IMR-90 (cell line): ENCODE results near the gene C14orf119. TPM values are rescaled to one million over a fixed set of nuclear protein-coding genes. Genes with fewer than 3 reads are reported as not detected.

ENCODE experiments used
- ATAC-seq: fragments of 200-7000 bp; cut with Tn5 transposase; 2 replicates; pipeline ENCODE4 v1.9.1; 2020; ENCODE audit warnings: low read depth, mild to moderate bottlenecking, moderate library complexity
- BruUV-seq: library from RNA; stranded (reverse); fragments of 400-500 nt; replicated peaks from 2 replicates; lab custom pipeline; 2021; lab: Mats Ljungman, UMichigan
- CTCF ChIA-PET: fragments of 300-600 bp; formaldehyde crosslinking; extraction: SDS; loops from one replicate; lab custom pipeline; 2021; ENCODE audit warnings: antibody characterized with exemption; lab: Yijun Ruan, JAX
- POLR2A ChIA-PET: fragments of 300-600 bp; sonication (Branson Sonifier 250); formaldehyde crosslinking; loops from one replicate; lab custom pipeline; 2022; ENCODE audit warnings: antibody characterized with exemption; ENCODE audit not compliant: unreplicated experiment; lab: Charles Lee
- DNase-seq: peaks from one replicate; pipeline ENCODE4 v3.0.0; 2013
- H2AFZ ChIP-seq: replicated peaks from 2 replicates; pipeline ENCODE3; 2013; ENCODE audit warnings: low read length, mild to moderate bottlenecking; ENCODE audit not compliant: poor library complexity
- H2AK5ac ChIP-seq: 2 replicates; pipeline ENCODE4 v1.6.1; 2013; ENCODE audit warnings: low read depth, low read length, inconsistent platforms
- H2AK9ac ChIP-seq: replicated peaks from 2 replicates; pipeline ENCODE3; 2013; ENCODE audit warnings: mild to moderate bottlenecking, low read depth, low read length, moderate library complexity; ENCODE audit not compliant: poor library complexity
- H2BK120ac ChIP-seq: 2 replicates; pipeline ENCODE4 v1.6.1; 2013; ENCODE audit warnings: low read depth, low read length, inconsistent platforms
- H2BK15ac ChIP-seq: 3 replicates; pipeline ENCODE4 v1.6.1; 2013; ENCODE audit warnings: low read depth, low read length, inconsistent platforms
- H2BK20ac ChIP-seq: 2 replicates; pipeline ENCODE4 v1.6.1; 2013; ENCODE audit warnings: low read depth, mild to moderate bottlenecking, inconsistent platforms, low read length, moderate library complexity
- H2BK5ac ChIP-seq: 2 replicates; pipeline ENCODE4 v1.6.1; 2013; ENCODE audit warnings: mild to moderate bottlenecking, low read depth, low read length, inconsistent platforms; ENCODE audit not compliant: poor library complexity, severe bottlenecking
- H3K14ac ChIP-seq: replicated peaks from 2 replicates; pipeline ENCODE4 v1.6.1; 2013; ENCODE audit warnings: low read depth, low read length, inconsistent platforms
- H3K18ac ChIP-seq: 2 replicates; pipeline ENCODE4 v1.6.1; 2013; ENCODE audit warnings: low read depth, low read length, control low read depth
- H3K23ac ChIP-seq: 2 replicates; pipeline ENCODE4 v1.6.1; 2013; ENCODE audit warnings: low read depth, low read length, inconsistent platforms
- H3K27ac ChIP-seq: 2 replicates; pipeline ENCODE4 v1.5.1; 2013; ENCODE audit warnings: mild to moderate bottlenecking, control low read depth, low read length; ENCODE audit not compliant: insufficient read depth
- H3K27me3 ChIP-seq: 2 replicates; pipeline ENCODE4 v1.6.1; 2013; ENCODE audit warnings: low read length; ENCODE audit not compliant: control insufficient read depth, insufficient read depth
- H3K36me3 ChIP-seq: 2 replicates; pipeline ENCODE4 v1.6.1; 2013; ENCODE audit warnings: low read length, mixed read lengths; ENCODE audit not compliant: control insufficient read depth, insufficient read depth
- H3K4ac ChIP-seq: 2 replicates; pipeline ENCODE4 v1.6.1; 2013; ENCODE audit warnings: low read depth, low read length, inconsistent platforms
- H3K4me1 ChIP-seq: 2 replicates; pipeline ENCODE4 v1.6.1; 2013; ENCODE audit warnings: low read length, mixed read lengths; ENCODE audit not compliant: control insufficient read depth, insufficient read depth
- H3K4me2 ChIP-seq: 2 replicates; pipeline ENCODE4 v1.6.1; 2013; ENCODE audit warnings: low read depth, mild to moderate bottlenecking, control low read depth, low read length, moderate library complexity
- H3K4me3 ChIP-seq: 2 replicates; pipeline ENCODE4 v1.5.1; 2013; ENCODE audit warnings: low read depth, mild to moderate bottlenecking, control low read depth, low read length, moderate library complexity; ENCODE audit not compliant: insufficient read depth
- H3K56ac ChIP-seq: 2 replicates; pipeline ENCODE4 v1.6.1; 2013; ENCODE audit warnings: low read length, inconsistent platforms; ENCODE audit not compliant: insufficient read depth; ENCODE audit errors: extremely low read depth
- H3K79me1 ChIP-seq, 2 experiments: 2 replicates each; pipeline ENCODE4 v1.6.1; 2013; ENCODE audit warnings: low read length in 2 of 2, inconsistent platforms in 1 of 2, low read depth in 1 of 2
- H3K9ac ChIP-seq: 2 replicates; pipeline ENCODE4 v1.6.1; 2013; ENCODE audit warnings: low read depth, low read length, control low read depth
- H3K9me1 ChIP-seq: 2 replicates; pipeline ENCODE4 v1.6.1; 2013; ENCODE audit warnings: low read length, inconsistent platforms; ENCODE audit not compliant: insufficient read depth
- H3K9me3 ChIP-seq: 2 replicates; pipeline ENCODE4 v1.6.1; 2013; ENCODE audit warnings: low read length; ENCODE audit not compliant: control insufficient read depth, insufficient read depth
- H4K20me1 ChIP-seq: 2 replicates; pipeline ENCODE4 v1.6.1; 2013; ENCODE audit warnings: low read length, inconsistent platforms; ENCODE audit not compliant: insufficient read depth
- H4K5ac ChIP-seq: 2 replicates; pipeline ENCODE4 v1.6.1; 2013; ENCODE audit warnings: mild to moderate bottlenecking, low read depth, low read length, control low read depth
- H4K8ac ChIP-seq, 2 experiments: 2 replicates each; pipeline ENCODE4 v1.6.1; 2013; ENCODE audit warnings: low read depth in 2 of 2, low read length in 2 of 2, control low read depth in 1 of 2, inconsistent platforms in 1 of 2
- H4K91ac ChIP-seq: 2 replicates; pipeline ENCODE4 v1.6.1; 2013; ENCODE audit warnings: low read depth, low read length, inconsistent platforms; ENCODE audit not compliant: insufficient read depth
- CEBPB ChIP-seq: IDR thresholded peaks from 2 replicates; pipeline ENCODE4 v1.6.1; 2012; ENCODE audit warnings: low read depth, low read length, improper control_type of control experiment
- CHD1 ChIP-seq: IDR thresholded peaks from 2 replicates; pipeline ENCODE4 v1.6.1; 2012; ENCODE audit warnings: low read depth, low read length, improper control_type of control experiment
- ELK1 ChIP-seq: fragments of 150-350 bp; IDR thresholded peaks from 2 replicates; pipeline ENCODE4 v1.6.1; 2016; ENCODE audit warnings: low read depth, mild to moderate bottlenecking, low read length, moderate library complexity, borderline replicate concordance
- FOS ChIP-seq: fragments of 150-350 bp; IDR thresholded peaks from 2 replicates; pipeline ENCODE4 v1.6.1; 2016; ENCODE audit warnings: low read depth, low read length
- MAFK ChIP-seq: IDR thresholded peaks from 2 replicates; pipeline ENCODE4 v1.6.1; 2012; ENCODE audit warnings: low read depth, low read length, improper control_type of control experiment
- MAZ ChIP-seq: IDR thresholded peaks from 2 replicates; pipeline ENCODE4 v1.6.1; 2012; ENCODE audit warnings: low read depth, mild to moderate bottlenecking, low read length, improper control_type of control experiment, moderate library complexity, borderline replicate concordance
- MXI1 ChIP-seq: IDR thresholded peaks from 2 replicates; pipeline ENCODE4 v1.6.1; 2012; ENCODE audit warnings: low read depth, mild to moderate bottlenecking, low read length, moderate library complexity, borderline replicate concordance
- POLR2A ChIP-seq: IDR thresholded peaks from 2 replicates; pipeline ENCODE4 v1.6.1; 2012; ENCODE audit warnings: mild to moderate bottlenecking, low read depth, low read length
- RAD21 ChIP-seq: IDR thresholded peaks from 2 replicates; pipeline ENCODE4 v1.6.1; 2012; ENCODE audit warnings: low read length, improper control_type of control experiment
- RCOR1 ChIP-seq: IDR thresholded peaks from 2 replicates; pipeline ENCODE4 v1.6.1; 2012; ENCODE audit warnings: mild to moderate bottlenecking, low read length, improper control_type of control experiment; ENCODE audit not compliant: insufficient replicate concordance
- RFX5 ChIP-seq: IDR thresholded peaks from 2 replicates; pipeline ENCODE4 v1.8.0; 2012; ENCODE audit warnings: low read depth, mild to moderate bottlenecking, low read length, moderate library complexity
- SMC3 ChIP-seq: fragments of 150-350 bp; IDR thresholded peaks from 2 replicates; pipeline ENCODE4 v1.6.1; 2016; ENCODE audit warnings: low read depth, mild to moderate bottlenecking, antibody characterized with exemption, low read length, moderate library complexity
- USF2 ChIP-seq: fragments of 150-350 bp; IDR thresholded peaks from 2 replicates; pipeline ENCODE4 v1.6.1; 2017; ENCODE audit warnings: mild to moderate bottlenecking, antibody characterized with exemption, low read length, low read depth
- WGBS, 2 experiments: methylation state at CpG; one replicate each; pipeline versions ENCODE4 v1.1.5 to v1.1.7; 2013; ENCODE audit warnings: missing lambda C conversion rate in 2 of 2; ENCODE audit not compliant: insufficient read length in 1 of 2; ENCODE audit errors: extremely low coverage in 2 of 2; 5-methylcytosine and 5-hydroxymethylcytosine counted together
- dilution Hi-C: fragments of 300-500 bp; cut with HindIII; formaldehyde crosslinking; loops from one replicate; pipeline ENCODE4 v1.14.3; 2018; ENCODE audit warnings: low sequenced_read_pairs; ENCODE audit not compliant: unreplicated experiment
- in situ Hi-C: fragments of 300-500 bp; cut with MboI; formaldehyde crosslinking; loops from 3 replicates; pipeline ENCODE4 v1.14.3; 2019; ENCODE audit warnings: low sequenced_read_pairs, inconsistent platforms, mixed read lengths
- intact Hi-C: fragments of 100-400 bp; cut with micrococcal nuclease; formaldehyde crosslinking; loops from 2 replicates; pipeline ENCODE4 v1.10.0; 2022
- polyA plus RNA-seq, 3 experiments: library from polyadenylated mRNA; depleted of rRNA; stranded (reverse); fragments of >200 nt; gene quantifications; 2 replicates each; pipeline ENCODE4 v1.2.3, GENCODE V29; 2012; ENCODE audit warnings: low replicate concordance in 1 of 3
- total RNA-seq: library from RNA; depleted of rRNA; stranded (reverse); fragments of >200 nt; gene quantifications from 2 replicates; pipeline ENCODE4 v1.2.3, GENCODE V29; 2012
- TF ChIP-seq, protein P1 (sequence below): conservative IDR thresholded peaks from 2 replicates; pipeline ENCODE4 v1.5.1; 2012; ENCODE audit warnings: mild to moderate bottlenecking, low read depth, low read length, improper control_type of control experiment

The C14orf119 gene
- total and polyA plus RNA-seq, 2 of the 4 experiments (the other 2 are of a cell fraction), result 74.0 to 83.7 TPM

DNA sequence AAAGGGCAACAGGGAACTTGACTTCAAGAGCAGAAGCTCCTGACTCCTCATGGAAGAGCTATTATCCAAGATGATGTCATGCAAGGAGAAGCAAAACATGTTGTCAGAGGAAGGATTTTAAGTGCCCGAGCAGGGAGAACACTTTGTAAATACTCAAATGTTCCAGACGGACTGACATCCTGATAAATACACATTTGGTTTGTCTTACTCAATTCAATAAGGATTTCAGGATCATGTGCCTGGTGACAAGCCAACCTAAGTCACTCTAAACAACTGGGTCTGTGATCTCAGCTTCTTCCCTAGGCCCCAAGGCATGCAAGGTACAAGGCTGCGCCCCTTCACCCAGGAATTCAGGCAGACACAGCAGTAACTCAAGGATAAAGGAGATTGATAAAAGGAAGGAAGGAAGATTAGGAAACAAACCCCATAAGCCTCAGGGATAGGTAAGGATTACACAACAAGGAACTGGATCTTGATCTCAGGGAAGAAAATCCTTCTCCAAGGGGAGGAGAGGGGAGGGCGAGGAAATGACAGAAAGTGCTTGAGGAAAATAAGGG lies 50.6 kb downstream of the C14orf119 start:
- H4K8ac ChIP-seq, result no peak overlapping the region
- H3K4me2 ChIP-seq, result no peak overlapping the region
- no peaks in the 10 kb centered on the region for H3K9me1 ChIP-seq
- no peak overlapping the region for H2BK15ac ChIP-seq
- no peak overlapping the region for H3K4ac ChIP-seq
- H3K36me3 ChIP-seq, result no peaks in the 10 kb centered on the region
- no peaks in the 10 kb centered on the region for H4K20me1 ChIP-seq
- H3K14ac ChIP-seq, result no peak overlapping the region
- H3K27ac ChIP-seq, result no peak overlapping the region
- H4K91ac ChIP-seq, result no peak overlapping the region
- intact Hi-C loops (no loop called here), dilution Hi-C loops (no loop called here), in situ Hi-C loops (no loop called here)
- 0 out of 2 replicates have a peak, but pooled peaks cover 2% of the 10 kb centered on the region for H3K9me3 ChIP-seq
- BruUV-seq, result no TSS peak
- H3K23ac ChIP-seq, result no peak overlapping the region
- H2AK5ac ChIP-seq, result no peak overlapping the region
- H3K56ac ChIP-seq, result no peak overlapping the region
- DNase-seq (no peak), ATAC-seq (no peak)
- H4K5ac ChIP-seq, result no peak overlapping the region
- no peak overlapping the region for H2BK5ac ChIP-seq
- no peak overlapping the region for H2BK20ac ChIP-seq
- no peaks in the 10 kb centered on the region for H3K4me1 ChIP-seq
- POLR2A ChIA-PET, result no interaction called here
- H2BK120ac ChIP-seq, result no peak overlapping the region
- no CpG with 5 or more reads among the region's 4 CpGs for WGBS, 2 experiments
- H3K4me3 ChIP-seq, result no peak overlapping the region
- peaks cover 20% of the 10 kb centered on the region for H3K27me3 ChIP-seq
- H3K9ac ChIP-seq, result no peak overlapping the region
- CTCF ChIA-PET, result no interaction called here
- no peak for TF ChIP-seq ELK1
- no peak for TF ChIP-seq RCOR1
- TF ChIP-seq RAD21, result no peak
- no peak for TF ChIP-seq CEBPB
- TF ChIP-seq SMC3, result no peak
- TF ChIP-seq, protein P1, sequence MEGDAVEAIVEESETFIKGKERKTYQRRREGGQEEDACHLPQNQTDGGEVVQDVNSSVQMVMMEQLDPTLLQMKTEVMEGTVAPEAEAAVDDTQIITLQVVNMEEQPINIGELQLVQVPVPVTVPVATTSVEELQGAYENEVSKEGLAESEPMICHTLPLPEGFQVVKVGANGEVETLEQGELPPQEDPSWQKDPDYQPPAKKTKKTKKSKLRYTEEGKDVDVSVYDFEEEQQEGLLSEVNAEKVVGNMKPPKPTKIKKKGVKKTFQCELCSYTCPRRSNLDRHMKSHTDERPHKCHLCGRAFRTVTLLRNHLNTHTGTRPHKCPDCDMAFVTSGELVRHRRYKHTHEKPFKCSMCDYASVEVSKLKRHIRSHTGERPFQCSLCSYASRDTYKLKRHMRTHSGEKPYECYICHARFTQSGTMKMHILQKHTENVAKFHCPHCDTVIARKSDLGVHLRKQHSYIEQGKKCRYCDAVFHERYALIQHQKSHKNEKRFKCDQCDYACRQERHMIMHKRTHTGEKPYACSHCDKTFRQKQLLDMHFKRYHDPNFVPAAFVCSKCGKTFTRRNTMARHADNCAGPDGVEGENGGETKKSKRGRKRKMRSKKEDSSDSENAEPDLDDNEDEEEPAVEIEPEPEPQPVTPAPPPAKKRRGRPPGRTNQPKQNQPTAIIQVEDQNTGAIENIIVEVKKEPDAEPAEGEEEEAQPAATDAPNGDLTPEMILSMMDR, result no peak
- no peak for TF ChIP-seq RFX5
- no peak for TF ChIP-seq MXI1
- no peak for TF ChIP-seq MAFK
- no peak for TF ChIP-seq MAZ
- TF ChIP-seq POLR2A, result no peak
- no peak for TF ChIP-seq USF2
- no peak for TF ChIP-seq FOS
- TF ChIP-seq CHD1, result no peak
- no peaks in the 10 kb centered on the region for H3K79me1 ChIP-seq
- H2AK9ac ChIP-seq, result no peak overlapping the region
- H2AFZ ChIP-seq, result no peak overlapping the region
- H3K18ac ChIP-seq, result no peak overlapping the region
